ENCODE results near the gene KRTAP5-9. TPM values are rescaled to one million over a fixed set of nuclear protein-coding genes. Genes with fewer than 3 reads are reported as not detected.

KRTAP5-9 gene
- total RNA-seq, 2 donors from 2014 or later, result 0.35 to 0.52 TPM

DNA sequence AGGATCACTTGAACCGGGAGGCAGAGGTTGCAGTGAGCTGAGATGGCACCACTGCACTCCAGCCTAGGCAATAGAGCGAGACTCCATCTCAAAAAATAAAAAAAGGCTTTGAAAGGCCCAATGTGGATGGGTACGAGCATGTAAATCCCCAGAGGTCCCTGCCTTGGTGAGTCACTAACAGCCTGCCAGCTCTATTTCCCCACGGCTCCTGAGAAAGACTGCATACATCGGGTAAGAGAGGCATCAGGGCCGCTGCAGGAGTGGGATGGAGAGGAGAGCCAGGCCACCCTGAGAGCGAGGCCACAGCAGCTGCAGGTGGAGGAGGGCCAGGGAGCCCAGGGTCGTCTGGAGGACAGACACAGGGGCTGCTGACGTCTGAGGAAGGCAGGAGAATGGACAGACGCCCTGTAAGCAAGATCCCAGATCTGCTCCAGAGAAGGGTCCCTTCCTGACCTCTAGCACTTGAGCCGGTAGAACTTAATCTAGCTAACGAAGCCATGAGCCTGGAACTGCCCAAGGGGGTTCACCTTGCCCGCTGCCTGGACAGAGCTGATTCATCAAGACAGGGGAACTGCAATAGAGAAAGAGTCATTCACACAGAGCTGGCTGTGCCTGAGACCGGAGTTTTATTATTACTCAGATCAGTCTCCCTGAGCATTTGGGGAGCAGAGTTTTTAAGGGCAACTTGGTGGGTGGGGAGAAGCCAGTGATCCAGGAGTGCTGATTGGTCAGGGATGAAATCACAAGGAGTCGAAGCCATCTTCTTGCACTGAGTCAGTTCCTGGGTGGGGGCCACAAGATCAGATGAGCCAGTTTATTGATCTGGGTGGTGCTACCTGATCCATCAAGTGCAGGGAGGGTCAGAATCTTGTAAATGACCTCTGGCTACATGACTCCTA is 5.1 kb upstream of the KRTAP5-9 start:
- DNase-seq, result no peak
- H3K27ac ChIP-seq, result no peak overlapping the region
- intact Hi-C loops (cut with DNase I), result no loop called here
- H3K27me3 ChIP-seq, result no peaks in the 10 kb centered on the region
- no peak for TF ChIP-seq CTCF (IDR thresholded peaks at IDR 0.05)
- H3K4me1 ChIP-seq, result no peaks in the 10 kb centered on the region
- no peak overlapping the region for H3K9ac ChIP-seq (ENCODE audit: low read depth in 2 of 2, low read length in 2 of 2)
- H3K9me3 ChIP-seq, result no peaks in the 10 kb centered on the region
- H3K4me3 ChIP-seq, result no peak overlapping the region
- H3K36me3 ChIP-seq, result no peaks in the 10 kb centered on the region

GRCh38 chr11:71543866-71544265 is 4.4 kb upstream of the KRTAP5-9 start:
- H3K9me3 ChIP-seq, result no peaks in the 10 kb centered on the region
- no peak overlapping the region for H3K4me3 ChIP-seq
- no peak overlapping the region for H3K9ac ChIP-seq (ENCODE audit: low read depth in 2 of 2, low read length in 2 of 2)
- H3K27ac ChIP-seq, result no peak overlapping the region
- no peak for DNase-seq
- no peaks in the 10 kb centered on the region for H3K4me1 ChIP-seq
- no peaks in the 10 kb centered on the region for H3K36me3 ChIP-seq
- intact Hi-C loops (cut with DNase I), result no loop called here
- no peak for TF ChIP-seq CTCF (IDR thresholded peaks at IDR 0.05)
- no peaks in the 10 kb centered on the region for H3K27me3 ChIP-seq

DNA sequence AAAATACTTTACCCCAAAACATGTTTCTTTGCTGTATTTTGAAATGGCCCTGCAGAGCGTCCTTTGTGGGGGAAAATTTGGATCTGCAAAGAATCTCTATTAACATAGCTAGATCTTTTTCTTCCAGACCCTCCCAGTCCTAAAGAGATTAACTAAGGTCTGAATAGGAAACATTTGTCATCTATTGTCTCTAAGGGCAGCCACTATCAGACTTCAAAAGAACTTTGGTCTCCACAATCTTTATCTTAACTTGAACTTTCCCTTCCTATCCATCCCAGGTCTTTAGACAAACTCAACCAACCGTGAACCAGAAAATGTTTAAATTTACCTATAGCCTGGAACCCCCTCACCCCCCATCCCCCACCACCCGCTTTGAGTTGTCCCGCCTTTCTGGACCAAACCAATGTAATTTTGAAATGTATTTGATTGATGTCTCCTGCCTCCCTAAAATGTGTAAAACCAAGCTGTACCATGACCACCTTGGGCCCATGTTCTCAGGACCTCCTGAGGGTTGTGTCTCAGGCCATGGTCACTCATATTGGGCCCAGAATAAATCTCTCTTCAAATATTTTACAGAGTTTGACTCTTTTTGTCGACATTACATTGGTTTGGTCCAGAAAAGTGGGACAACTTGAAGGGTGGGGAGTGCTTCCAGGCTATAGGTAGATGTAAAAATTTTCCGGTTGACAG is 3.5 kb upstream of the KRTAP5-9 start:
- DNase-seq, result no peak
- H3K36me3 ChIP-seq, result no peaks in the 10 kb centered on the region
- no peaks in the 10 kb centered on the region for H3K27me3 ChIP-seq
- H3K9ac ChIP-seq (ENCODE audit: low read depth in 2 of 2, low read length in 2 of 2), result no peak overlapping the region
- H3K4me1 ChIP-seq, result no peaks in the 10 kb centered on the region
- H3K4me3 ChIP-seq, result no peak overlapping the region
- H3K27ac ChIP-seq, result no peak overlapping the region
- no peaks in the 10 kb centered on the region for H3K9me3 ChIP-seq
- no peak for TF ChIP-seq CTCF (IDR thresholded peaks at IDR 0.05)
- intact Hi-C loops (cut with DNase I), result no loop called here

- intact Hi-C loops (cut with DNase I), result no loop called here
- no peak for TF ChIP-seq CTCF (IDR thresholded peaks at IDR 0.05)
Measured at GRCh38 chr11:71545405-71545966, 2.7 kb upstream of the KRTAP5-9 start.

GRCh38 chr11:71548716-71549151 is 514 bp downstream of the KRTAP5-9 start:
- Histone ChIP-seq H3K9me3 (no peaks in the 10 kb centered on the region), H3K27ac (no peak overlapping the region), H3K27me3 (no peaks in the 10 kb centered on the region), H3K4me3 (no peak overlapping the region), H3K4me1 (no peaks in the 10 kb centered on the region), H3K36me3 (no peaks in the 10 kb centered on the region), H3K9ac (ENCODE audit: low read depth in 2 of 2, low read length in 2 of 2) (no peak overlapping the region)
- no peak for DNase-seq
- TF ChIP-seq CTCF (IDR thresholded peaks at IDR 0.05), result no peak
- intact Hi-C loops (cut with DNase I), result no loop called here

More at GRCh38 chr11:71545405-71545966, 2.7 kb upstream of the KRTAP5-9 start:
- no peak overlapping the region for H3K27ac ChIP-seq
- H3K27me3 ChIP-seq, result no peaks in the 10 kb centered on the region
- H3K9me3 ChIP-seq, result no peaks in the 10 kb centered on the region
- no peaks in the 10 kb centered on the region for H3K36me3 ChIP-seq
- no peaks in the 10 kb centered on the region for H3K4me1 ChIP-seq
- no peak for DNase-seq
- no peak overlapping the region for H3K9ac ChIP-seq (ENCODE audit: low read depth in 2 of 2, low read length in 2 of 2)
- no peak overlapping the region for H3K4me3 ChIP-seq
